ENCODE results near the gene ANKRD63. TPM values are rescaled to one million over a fixed set of nuclear protein-coding genes. Genes with fewer than 3 reads are reported as not detected.

The ANKRD63 gene
- total RNA-seq, 1 donor = not detected

GRCh38 chr15:40314723-40315276, 31.9 kb upstream of the ANKRD63 start:
- TF ChIP-seq CTCF (IDR thresholded peaks at IDR 0.05; ENCODE audit: insufficient read depth, low read length) = no peak
- DNase-seq (ENCODE audit: low read depth) = peak; percentile 80

GRCh38 chr15:40313531-40314398, 30.9 kb upstream of the ANKRD63 start:
- TF ChIP-seq CTCF (IDR thresholded peaks at IDR 0.05; ENCODE audit: insufficient read depth, low read length) = no peak
- DNase-seq (ENCODE audit: low read depth) = no peak
- H3K4me3 ChIP-seq (ENCODE audit: low read depth, low read length) = no peak overlapping the region

More at GRCh38 chr15:40314723-40315276, 31.9 kb upstream of the ANKRD63 start:
- no peak overlapping the region for H3K4me3 ChIP-seq (ENCODE audit: low read depth, low read length)

GRCh38 chr15:40312370-40313158, 29.7 kb upstream of the ANKRD63 start:
- no peak for DNase-seq (ENCODE audit: low read depth)
- TF ChIP-seq CTCF (IDR thresholded peaks at IDR 0.05; ENCODE audit: insufficient read depth, low read length) = no peak
- no peak overlapping the region for H3K4me3 ChIP-seq (ENCODE audit: low read depth, low read length)

GRCh38 chr15:40310993-40311392, 28.1 kb upstream of the ANKRD63 start:
- TF ChIP-seq CTCF (IDR thresholded peaks at IDR 0.05; ENCODE audit: insufficient read depth, low read length) = no peak
- no peak for DNase-seq (ENCODE audit: low read depth)

GRCh38 chr15:40310001-40310959, 27.4 kb upstream of the ANKRD63 start:
- no peak overlapping the region for H3K4me3 ChIP-seq (ENCODE audit: low read depth, low read length)
- peak; percentile 44 for DNase-seq (ENCODE audit: low read depth)
- peak; percentile 70 for TF ChIP-seq CTCF (IDR thresholded peaks at IDR 0.05; ENCODE audit: insufficient read depth, low read length)

More at GRCh38 chr15:40310993-40311392, 28.1 kb upstream of the ANKRD63 start:
- no peak overlapping the region for H3K4me3 ChIP-seq (ENCODE audit: low read depth, low read length)

Data from fibroblast of the aortic adventitia (primary cell).